GM23248 (cell line): ENCODE data around the gene ST6GAL1.

ENCODE experiments used
- EZH2 ChIP-seq: fragments of 200-600 bp; sonication (generic); IDR thresholded peaks from 2 replicates; pipeline ENCODE4 v1.6.1; 2018; ENCODE audit warnings: antibody characterized with exemption, mild to moderate bottlenecking; ENCODE audit not compliant: insufficient read depth, poor library complexity, severe bottlenecking
- EZH2phosphoT487 ChIP-seq: fragments of 200-600 bp; sonication (generic); IDR thresholded peaks from 2 replicates; pipeline ENCODE4 v1.6.1; 2018; ENCODE audit warnings: antibody characterized with exemption, moderate library complexity, mild to moderate bottlenecking, low read depth; ENCODE audit not compliant: insufficient read depth

GRCh38 chr3:187085021-187085666 is 154.8 kb downstream of the ST6GAL1 start:
- TF ChIP-seq EZH2 (no peak), EZH2phosphoT487 (no peak)
